ENCODE measurements around the gene ZNF292.
"Not testable (repeated sequence)": the region's sequence is repeated elsewhere in the genome, so short reads cannot be mapped to it uniquely, and the experiment has no call there.

Gene ZNF292

GRCh38 chr6:87154993-87155841, at the start of gene ZNF292:
Gene ZNF292, plus strand, starts transcription at chr6:87155565. Its CDS starts 27 bp downstream, at chr6:87155592.
- peak; percentile 92 for DNase-seq

- no peak for DNase-seq
Measured at GRCh38 chr6:87105823-87106222, 49.5 kb upstream of the ZNF292 start.

DNA sequence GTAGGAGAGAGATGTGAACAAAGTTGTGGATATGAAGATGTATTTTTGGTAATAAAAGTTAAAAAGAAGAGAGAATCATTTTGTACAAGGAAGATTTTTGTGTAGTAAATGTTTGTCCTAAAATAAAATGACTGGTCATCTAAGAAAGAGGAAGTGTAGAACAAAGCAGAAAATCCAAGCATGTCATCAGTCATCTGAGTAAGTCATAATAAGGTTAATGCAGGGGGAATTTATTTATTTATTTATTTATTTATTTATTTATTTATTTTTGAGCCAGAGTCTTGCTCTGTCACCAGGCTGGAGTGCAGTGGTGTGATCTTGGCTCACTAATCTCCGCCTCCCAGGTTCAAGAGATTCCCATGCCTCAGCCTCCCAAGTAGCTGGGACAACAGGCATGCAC, 44.7 kb upstream of the ZNF292 start:
- no peak for DNase-seq

DNA sequence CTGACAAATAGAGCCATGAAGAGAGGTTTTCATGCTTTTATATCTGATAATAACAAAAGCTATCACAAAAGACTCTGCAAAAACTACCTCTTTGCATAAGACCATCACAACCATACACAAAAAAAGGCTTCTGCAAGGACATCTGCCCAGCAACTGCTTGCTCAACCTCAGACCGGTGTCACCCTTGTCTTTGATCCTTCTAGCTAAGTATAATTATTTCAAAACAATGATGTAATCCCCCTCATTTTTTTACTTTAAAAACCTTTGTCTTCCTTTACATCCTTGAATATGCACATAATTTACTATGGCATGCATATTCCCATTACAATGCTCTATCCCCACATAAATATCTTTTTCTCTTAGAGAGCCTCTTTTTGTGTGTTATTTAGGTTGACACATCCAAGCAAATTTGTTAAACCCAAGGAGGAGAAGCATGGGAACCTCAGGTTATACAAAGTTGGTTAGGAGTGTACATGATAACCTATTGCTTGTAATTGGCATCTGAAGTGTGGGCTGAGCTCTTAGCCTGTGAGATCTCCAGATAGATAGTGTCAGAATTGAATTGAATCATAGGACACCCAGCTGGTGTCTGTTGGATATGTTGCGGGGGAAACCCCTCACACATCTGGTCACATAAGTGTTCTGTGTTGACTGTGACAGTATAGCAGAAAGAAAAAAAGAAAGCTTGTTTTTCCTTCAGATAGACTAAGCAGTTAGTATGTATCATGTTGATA, 39.8 kb upstream of the ZNF292 start:
- no peak for DNase-seq

GRCh38 chr6:87116922-87117321, 38.4 kb upstream of the ZNF292 start:
- no peak for DNase-seq

GRCh38 chr6:87118054-87118453, 37.3 kb upstream of the ZNF292 start:
- no peak for DNase-seq

DNA sequence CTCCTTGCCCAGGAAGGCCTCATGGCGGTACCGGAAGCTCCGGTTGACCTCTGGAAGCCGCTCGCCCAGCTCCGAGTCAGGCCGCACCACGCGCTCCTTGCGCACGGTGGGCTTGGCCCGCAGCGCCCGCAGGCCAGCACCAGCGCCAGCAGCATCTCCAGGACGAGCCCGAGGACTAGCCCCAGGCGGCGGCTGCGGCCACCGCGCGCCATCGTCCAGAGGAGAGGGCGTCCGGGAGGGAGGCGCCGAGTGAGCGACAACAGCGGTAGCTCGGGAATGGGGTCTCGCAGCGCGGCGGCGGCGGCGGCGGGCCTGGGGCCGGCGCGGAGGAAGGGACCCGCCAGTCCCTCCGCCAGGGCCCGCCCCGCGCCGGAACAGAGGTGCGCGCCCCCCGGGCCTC, 32.9 kb upstream of the ZNF292 start:
- DNase-seq: no peak

DNA sequence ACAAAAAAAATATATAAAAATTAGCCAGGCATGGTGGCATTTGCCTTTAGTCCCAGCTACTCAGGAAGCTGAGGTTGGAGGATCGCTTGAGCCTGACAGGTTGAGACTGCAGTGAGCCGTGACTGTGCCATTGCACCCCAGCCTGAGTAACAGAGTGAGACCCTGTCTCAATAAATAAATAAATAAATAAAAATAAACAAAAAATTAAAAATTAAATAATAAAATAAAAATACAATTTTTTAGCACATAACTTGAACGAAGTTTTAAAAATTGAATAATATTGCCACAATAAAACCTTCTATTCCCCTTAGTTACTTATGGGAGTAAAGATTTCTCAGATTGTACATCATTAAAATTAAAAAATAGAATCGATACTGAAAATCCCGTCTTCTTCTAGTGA, 31.3 kb upstream of the ZNF292 start:
- DNase-seq: no peak

DNA sequence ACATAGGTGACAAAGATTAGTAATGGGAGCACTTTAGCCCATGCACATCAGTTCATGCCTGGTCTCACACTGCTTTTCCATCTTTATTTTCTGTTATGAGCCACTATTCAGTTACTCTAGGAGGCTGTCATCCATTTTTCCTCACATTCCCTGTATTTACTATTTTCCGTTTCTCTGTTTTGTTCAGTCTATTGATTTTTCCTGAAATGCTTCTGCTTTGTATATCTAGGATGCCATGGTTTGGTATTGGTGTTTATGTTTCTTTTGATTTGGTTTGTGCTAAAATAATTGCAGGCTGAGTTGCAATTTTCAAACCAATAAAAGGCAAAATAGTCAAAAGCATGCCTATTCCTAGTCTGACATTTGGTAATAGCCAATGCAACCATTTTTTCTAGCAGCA, 28.9 kb upstream of the ZNF292 start:
- no peak for DNase-seq

DNA sequence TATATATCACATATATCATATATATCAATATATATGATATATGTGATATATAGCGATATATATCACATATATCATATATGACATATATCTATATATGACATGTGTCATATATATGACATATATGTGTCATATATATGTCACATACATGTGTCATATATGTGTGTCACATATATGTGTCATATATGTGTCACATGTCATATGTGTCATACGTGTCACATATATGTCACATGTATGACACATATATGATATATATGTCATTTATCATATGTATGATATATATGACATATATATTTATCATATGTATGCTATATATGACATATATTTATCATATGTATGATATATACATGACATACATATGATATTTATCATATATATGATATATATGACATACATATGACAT, 27.6 kb upstream of the ZNF292 start:
- no peak for DNase-seq

GRCh38 chr6:87136963-87137362, 18.4 kb upstream of the ZNF292 start:
- DNase-seq: no peak

DNA sequence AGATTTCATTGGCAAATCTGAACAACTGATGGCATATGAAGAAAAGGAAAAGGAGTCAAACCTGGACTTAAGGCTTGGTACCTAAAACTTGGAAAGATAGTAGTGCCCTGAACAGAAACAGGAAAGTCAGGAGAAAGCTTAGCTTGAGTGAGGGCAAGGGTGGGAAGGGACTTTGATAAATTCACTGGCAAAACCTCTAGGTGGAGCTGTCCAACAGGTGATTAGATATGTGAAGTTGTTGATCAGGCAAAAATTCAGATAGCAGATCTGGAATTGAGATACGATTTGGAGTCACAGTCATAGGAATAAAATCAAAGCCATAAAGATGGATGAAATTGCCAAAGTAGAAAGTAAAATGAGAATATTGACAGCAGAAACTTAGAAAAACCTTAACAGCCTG, 16.1 kb upstream of the ZNF292 start:
- no peak for DNase-seq

DNA sequence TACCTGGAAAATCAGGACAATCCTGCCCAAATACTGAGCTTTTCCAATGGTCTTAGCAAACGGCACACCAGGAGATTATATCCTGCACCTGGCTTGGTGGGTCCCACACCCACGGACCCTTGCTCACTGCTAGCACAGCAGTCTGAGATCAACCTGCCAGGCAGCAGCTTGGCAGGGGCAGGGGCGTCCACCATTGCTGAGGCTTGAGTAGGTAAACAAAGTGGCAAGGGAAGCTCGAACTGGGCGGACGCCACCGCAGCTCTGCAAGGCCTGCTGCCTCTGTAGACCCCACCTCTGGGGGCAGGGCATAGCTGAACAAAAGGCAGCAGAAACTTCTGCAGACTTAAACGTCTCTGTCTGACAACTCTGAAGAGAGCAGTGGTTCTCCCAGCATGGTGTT, 15.4 kb upstream of the ZNF292 start:
- not testable (repeated sequence) for DNase-seq

DNA sequence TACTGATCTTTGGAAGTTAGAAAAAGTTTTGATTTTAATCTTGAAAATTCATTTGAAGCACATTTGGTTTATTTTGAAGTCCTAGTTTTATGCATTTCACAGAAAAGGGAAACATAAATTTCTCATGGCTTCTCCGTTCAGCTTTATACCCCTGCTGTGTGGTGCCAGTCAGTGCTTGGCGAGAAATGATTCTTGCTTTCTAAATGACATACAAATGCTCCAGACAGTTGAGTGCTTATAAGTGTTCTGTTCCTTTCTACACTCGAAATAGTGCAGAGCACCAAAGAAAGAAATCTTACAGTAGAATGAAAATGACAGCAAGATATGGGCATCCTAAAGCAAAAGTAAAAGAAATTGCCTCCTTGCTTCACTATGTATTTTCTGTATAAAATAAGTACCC, 9.0 kb upstream of the ZNF292 start:
- DNase-seq: no peak

- no peak for DNase-seq
Measured at GRCh38 chr6:87150406-87150805, 5.0 kb upstream of the ZNF292 start.

DNA sequence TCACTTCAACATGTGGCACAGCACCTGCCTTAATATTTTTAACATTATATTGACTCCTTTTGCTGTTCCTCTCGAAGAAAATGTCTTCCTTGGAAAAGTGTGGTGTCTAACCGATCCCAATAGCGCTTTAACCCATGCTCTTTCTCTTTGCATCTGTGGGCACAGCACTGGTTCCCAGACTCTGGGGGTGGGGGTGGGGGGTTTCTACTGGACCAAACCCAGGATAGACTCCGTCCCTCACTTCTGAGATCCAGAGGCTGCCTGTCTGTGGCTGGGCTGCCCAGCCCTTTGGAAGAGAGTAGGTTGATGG, 3.9 kb upstream of the ZNF292 start:
- DNase-seq: no peak

DNA sequence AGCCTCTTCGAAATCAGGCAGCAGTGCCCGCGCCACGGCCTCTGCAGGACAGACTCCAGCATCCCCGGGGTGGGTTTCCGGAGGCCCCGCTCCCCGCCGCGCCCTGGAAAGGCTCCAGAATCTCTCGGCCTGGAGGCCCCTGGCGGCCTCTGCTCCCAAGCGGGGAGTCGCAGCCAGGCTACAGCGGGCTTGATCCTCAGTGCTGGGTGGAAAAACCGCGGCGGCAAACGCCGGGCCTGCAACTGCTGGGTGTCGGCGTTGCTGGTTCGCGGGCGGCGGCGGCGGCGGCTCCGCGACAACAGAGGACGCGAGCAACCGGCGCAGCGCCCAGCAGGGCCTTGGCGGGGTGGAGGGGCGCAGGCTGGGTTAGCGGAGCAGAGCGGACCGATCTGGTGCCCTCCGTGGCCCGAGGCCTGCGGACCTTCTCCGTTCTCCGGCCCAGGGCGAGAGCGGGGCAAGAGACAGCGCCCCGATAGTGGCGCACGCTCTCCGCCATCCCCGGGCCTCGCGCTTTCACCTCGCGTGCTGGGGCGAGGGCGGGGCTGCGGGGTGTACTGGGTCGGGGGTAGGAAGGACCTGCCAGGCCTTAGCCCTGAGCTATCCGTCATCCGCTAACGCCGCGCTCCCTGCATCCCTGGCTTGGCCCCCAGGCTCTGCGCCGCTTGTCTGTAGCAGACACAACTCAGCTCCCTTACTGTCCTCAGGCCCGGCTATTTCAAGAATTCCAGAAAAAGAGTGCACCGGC, 3.4 kb upstream of the ZNF292 start:
- no peak for DNase-seq

- no peak for DNase-seq
Measured at GRCh38 chr6:87152526-87152955, 2.8 kb upstream of the ZNF292 start.

- DNase-seq: peak; percentile 65
Measured at GRCh38 chr6:87154641-87154992, 748 bp upstream of the ZNF292 start.

DNA sequence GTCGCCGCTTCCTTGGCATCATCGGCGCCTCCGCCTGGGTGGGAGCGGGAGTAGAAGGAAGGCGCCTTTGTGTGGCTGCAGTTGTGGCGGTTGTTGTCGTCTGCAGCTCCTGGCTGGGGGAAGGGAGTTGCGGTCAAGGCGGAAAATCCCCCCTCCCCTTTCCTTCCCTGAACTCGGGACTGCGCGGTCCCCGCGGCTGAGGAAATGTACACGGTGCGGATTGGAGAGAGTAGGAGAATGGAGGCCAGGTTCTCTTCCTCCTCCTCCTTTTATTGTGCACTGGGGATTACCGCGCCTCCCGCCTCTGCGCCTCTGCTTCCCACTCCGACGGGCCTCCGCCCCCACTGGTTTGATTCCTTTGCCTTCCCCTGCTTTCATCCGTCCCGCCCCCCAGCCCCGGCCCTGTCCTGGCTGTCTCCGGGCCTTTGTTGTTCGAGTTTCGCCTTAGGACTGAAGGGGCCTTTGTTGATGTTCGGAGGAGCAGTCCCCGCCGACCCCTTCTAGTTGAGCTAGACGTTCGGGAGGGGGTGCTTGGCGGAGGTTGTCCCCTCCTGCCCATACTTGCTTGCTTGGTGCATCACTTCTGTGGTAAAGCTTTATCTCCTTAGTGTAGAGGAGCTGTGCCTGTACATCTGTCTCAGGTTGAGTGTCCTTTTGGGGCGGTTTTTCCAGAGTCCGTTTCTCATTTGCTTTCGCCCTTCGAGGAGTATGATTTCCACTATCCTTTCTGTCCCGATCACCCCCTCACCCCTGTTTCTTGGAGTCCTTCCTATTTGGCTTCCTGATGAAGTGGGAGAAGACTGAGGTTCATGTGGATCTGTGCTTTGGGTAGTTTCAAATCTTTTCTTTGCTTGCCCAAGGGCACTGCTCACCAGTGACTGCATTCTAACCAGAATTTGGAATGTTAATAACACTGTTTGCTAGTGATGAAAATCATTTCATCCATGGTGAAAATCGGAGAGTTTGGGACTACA, 764 bp downstream of the ZNF292 start:
- no peak for DNase-seq

- DNase-seq: not testable (repeated sequence)
Measured at GRCh38 chr6:87157596-87157995, 2.2 kb downstream of the ZNF292 start.

DNA sequence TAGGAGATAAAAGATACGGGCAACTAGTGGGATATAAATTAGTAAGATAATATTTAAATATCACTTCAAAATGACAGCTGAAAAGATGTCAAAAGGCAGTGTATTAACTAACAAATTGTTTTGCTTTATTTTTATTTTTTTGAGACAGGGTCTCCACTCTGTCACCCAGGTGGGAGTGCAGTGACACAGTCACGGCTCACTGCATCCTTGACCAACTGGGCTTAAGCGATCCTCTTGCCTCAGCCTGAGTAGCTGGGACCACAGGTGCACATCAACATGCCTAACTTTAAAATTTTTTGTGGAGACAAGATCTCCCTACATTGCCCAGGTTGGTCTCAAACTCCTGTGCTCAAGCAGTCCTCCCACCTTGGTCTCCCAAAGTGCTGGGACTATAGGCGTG, 5.9 kb downstream of the ZNF292 start:
- no peak for DNase-seq

DNA sequence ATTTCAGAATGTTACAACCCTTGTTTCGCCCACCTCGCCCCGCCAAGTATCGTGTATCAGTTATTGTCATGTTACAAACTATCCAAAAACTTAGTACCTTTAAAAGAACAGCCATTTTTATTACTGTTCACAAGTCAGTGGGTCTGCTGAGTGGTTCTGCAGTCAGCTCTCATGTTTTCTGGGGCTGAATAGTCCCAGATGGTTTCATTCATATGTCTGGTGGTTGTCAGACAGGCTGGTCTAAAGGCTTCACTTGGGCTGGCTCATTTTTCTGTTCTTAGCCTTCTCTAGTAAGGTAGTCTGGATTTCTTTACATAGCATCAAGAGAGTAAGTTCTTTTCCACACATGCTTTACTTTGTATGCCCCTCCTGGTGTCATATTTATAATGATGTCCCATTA, 8.6 kb downstream of the ZNF292 start:
- no peak for DNase-seq

Measured in NCI-H187 treated with DMSO at 0.1 percent for 48 hours (cell line).